Activated CD8-positive, alpha-beta memory T cell treated with anti-CD3 and anti-CD28 coated beads for 36 hours (primary cell): ENCODE measurements around the gene WWTR1. TPM values are rescaled to one million over a fixed set of nuclear protein-coding genes. Genes with fewer than 3 reads are reported as not detected.

ENCODE experiments used
- CTCF ChIA-PET: fragments of 350-600 bp; sonication (Branson Sonifier 250); formaldehyde crosslinking; loops from one replicate; lab custom pipeline; 2021; ENCODE audit warnings: antibody characterized with exemption; lab: Charles Lee
- POLR2A ChIA-PET: fragments of 350-600 bp; sonication (Branson Sonifier 250); formaldehyde crosslinking; loops from one replicate; lab custom pipeline; 2021; ENCODE audit warnings: antibody characterized with exemption; lab: Charles Lee
- total RNA-seq, 2 experiments: library from RNA; stranded (reverse); gene quantifications; one replicate each; pipeline ENCODE4 v1.2.3, GENCODE V29; 2021

Gene WWTR1
- total RNA-seq, 2 experiments from 2014 or later, result 1.2 to 1.7 TPM

- CTCF ChIA-PET, result interaction anchor here (0.6 kb wide), 1 partner anchor 603 kb away, joined by 3 read pairs; no protein-coding TSS in a partner anchor
- POLR2A ChIA-PET, result interaction anchor here (0.6 kb wide), 1 partner anchor 65 kb away, joined by 8 read pairs; no protein-coding TSS in a partner anchor
Measured at GRCh38 chr3:149495581-149496125, 162.2 kb downstream of the WWTR1 start.

GRCh38 chr3:149494759-149495580 lies 162.9 kb downstream of the WWTR1 start:
- CTCF ChIA-PET, result interaction anchor here (0.5 to 0.7 kb wide), 2 partner anchors 278 to 324 kb away, joined by 3 read pairs; no protein-coding TSS in a partner anchor
- POLR2A ChIA-PET, result no interaction called here

GRCh38 chr3:149494022-149494758 lies 163.6 kb downstream of the WWTR1 start:
- POLR2A ChIA-PET, result no interaction called here
- CTCF ChIA-PET, result interaction anchor here (0.5 to 0.7 kb wide), 3 partner anchors 29 to 323 kb away, joined by 3 read pairs; no protein-coding TSS in a partner anchor

DNA sequence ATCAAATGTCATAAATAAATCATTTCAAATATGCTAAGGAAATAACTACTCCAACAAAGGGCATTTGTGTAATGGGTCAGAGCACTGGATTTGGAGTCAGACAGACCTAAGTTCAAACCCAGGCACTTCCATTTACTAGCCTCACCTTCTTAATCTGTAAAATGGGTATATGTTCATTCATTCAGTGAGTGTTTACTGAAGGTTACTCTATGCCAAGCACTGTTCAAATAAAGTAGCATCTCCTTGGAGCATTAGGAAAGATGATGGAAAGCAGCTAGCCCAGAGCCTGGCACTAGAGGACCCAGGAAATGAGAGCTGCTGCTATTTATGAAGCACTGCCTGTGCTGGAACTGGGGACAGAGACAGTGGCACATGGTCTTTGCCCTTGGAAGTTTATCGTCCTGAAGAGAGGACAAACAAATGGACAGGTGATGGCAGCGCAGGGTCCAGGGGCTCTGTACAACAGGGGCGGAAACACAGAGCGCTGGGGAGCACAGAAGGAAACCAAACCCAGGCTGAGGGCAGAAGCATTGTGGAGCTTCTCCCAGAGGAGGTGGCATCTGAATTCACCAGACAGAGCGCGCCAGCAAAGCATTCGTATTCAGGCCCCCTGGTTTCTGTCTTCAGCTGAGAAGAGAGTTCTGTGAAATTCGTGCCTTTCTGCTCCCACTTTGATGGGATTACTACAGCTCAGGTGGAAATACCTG lies 164.4 kb downstream of the WWTR1 start:
- ChIA-PET CTCF (interaction anchor here (0.6 kb wide), 1 partner anchor 29 kb away, joined by 3 read pairs; no protein-coding TSS in a partner anchor), POLR2A (no interaction called here)

- ChIA-PET CTCF (interaction anchor here (1.5 kb wide), 1 partner anchor 318 kb away, joined by 3 read pairs; no protein-coding TSS in a partner anchor), POLR2A (no interaction called here)
Measured at GRCh38 chr3:149490260-149490971, 167.4 kb downstream of the WWTR1 start.

DNA sequence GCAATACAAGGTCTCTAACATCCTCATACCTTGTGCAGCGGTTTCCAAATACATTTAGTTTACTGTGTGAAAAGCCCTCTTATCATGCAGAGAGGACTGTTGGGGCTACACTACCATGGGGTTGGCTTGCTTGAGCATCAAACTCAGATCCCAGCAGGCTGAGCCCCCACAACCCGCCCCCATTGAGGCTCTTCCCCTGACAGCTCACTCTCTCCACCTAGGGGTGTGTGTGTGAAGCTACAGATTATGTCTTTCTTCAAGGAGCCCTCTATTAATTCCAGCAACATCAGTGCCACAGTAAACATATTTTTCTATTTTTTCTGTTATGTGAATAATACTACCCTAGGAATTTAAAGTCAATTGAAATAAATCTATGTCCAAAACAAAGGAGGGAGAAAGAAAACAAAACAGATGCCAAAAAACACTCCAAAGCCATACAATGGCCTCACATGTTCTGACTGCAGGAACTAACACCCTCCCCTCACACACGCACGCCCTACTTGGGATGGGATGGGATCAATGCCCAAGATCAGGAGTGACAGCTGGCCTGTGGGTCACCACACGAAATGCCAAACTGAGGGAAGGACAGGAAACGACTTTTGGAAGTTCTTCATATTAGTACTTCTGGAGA lies 168.7 kb downstream of the WWTR1 start:
- ChIA-PET CTCF (no interaction called here), POLR2A (no interaction called here)

DNA sequence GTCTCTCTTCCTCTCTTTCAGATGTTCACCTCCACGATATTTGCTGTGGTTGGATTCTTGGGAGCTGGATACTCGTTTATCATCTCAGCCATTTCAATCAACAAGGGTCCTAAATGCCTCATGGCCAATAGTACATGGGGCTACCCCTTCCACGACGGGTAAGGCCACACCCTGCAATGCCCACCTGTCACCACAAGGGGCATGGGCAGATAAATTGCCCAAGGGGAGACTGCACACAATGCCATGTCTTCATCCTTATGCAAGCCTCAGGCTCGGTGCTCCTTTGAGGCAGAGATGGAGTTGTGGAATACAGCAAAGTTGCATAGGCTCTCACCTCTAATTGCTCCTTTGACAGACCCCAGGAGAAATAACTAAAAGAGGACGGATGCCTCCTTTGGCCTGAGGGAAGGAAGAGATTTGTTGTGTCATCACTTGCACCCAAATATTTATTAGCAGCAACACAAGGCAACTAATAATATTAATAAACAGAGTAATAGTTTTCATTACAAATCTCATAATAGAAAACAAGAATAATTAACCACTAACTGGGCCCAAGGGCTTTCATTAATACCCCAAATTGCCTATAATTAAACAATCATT lies 170.1 kb downstream of the WWTR1 start:
- CTCF ChIA-PET, result no interaction called here
- POLR2A ChIA-PET, result interaction anchor here (0.6 kb wide), 1 partner anchor 81 kb away, joined by 6 read pairs; no protein-coding TSS in a partner anchor

DNA sequence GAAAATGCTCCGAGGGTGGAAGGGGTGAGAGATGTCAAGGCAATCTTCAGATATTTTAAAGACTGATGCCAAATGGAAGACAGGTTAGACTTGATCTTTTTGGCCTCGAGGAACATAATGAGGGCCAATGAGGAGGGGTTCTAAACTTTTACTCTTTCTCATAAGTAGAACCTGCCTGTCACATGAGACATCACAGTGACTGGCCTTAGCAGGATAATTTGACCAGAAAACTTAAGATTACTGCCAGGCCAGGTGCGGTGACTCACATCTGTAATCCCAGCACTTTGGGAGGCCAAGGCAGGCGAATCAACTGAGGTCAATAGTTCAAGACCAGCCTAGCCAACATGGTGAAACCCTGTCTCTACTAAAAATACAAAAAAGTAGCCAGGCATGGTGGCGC lies 171.1 kb downstream of the WWTR1 start:
- ChIA-PET CTCF (no interaction called here), POLR2A (no interaction called here)

GRCh38 chr3:149481491-149481890 lies 176.3 kb downstream of the WWTR1 start:
- CTCF ChIA-PET, result no interaction called here
- POLR2A ChIA-PET, result no interaction called here

- ChIA-PET POLR2A (no interaction called here), CTCF (interaction anchor here (1.0 kb wide), 1 partner anchor 28 kb away, joined by 4 read pairs; no protein-coding TSS in a partner anchor)
Measured at GRCh38 chr3:149481056-149481455, 176.8 kb downstream of the WWTR1 start.

GRCh38 chr3:149480326-149481017 lies 177.4 kb downstream of the WWTR1 start:
- ChIA-PET CTCF (interaction anchor here (1.0 kb wide), 1 partner anchor 29 kb away, joined by 4 read pairs; no protein-coding TSS in a partner anchor), POLR2A (no interaction called here)

DNA sequence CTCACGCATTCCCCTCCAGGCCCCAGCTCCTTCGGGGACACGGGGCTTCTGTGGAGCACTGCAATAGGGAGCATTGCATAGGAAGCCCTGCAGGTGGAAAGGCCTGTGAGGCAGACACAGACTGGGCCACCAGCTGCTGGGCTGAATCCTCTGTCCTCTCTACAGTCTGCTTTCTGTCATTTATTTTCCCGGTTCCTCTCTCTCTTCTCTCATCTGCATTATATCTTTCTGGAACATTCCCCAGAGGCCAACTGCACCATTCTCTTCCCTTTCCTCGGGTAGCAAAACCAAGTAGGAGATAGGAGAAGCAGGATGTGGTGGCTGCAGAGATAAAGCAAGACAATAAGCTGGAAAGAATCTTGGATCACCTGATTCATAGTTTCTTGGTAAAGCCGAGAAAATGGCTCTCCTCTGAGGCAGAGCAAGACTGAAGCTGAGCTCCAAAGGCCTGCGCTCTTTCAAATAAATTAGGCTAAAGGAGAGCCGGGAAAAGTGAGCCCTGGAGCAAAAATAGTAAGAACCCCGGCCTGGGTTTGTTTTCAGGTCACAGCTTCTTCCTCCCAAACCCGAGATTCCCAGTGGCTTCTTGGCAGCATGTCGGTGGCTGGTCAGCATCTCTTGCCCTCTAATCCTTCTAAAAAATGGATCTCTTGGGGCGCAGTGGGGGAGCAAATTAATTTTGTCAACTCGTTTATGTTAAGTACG lies 178.1 kb downstream of the WWTR1 start:
- CTCF ChIA-PET, result interaction anchor here (1.0 to 1.1 kb wide), 2 partner anchors 29 to 85 kb away, joined by 3 to 4 read pairs; no protein-coding TSS in a partner anchor
- POLR2A ChIA-PET, result no interaction called here

DNA sequence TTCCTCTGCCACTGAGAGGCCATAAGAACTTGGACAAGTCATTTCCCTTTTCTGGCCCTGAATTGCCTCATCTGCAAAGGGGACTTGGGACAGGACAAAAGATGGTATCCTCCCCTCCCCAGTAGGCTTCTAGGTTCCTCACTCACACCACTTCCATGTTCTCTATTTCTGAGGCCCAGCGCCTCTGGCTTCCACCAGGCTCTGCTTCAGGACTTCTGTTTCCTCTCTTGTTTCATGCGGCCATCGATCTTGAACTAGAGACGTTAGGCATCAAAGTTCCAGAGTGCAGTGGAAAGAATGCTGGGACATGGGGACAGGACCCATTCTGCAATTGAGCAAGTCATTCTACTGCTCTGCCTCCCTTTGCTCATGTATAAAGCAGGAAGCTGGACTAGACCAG lies 181.6 kb downstream of the WWTR1 start:
- CTCF ChIA-PET, result interaction anchor here (0.7 kb wide), 1 partner anchor 74 kb away, joined by 3 read pairs; no protein-coding TSS in a partner anchor
- POLR2A ChIA-PET, result no interaction called here

GRCh38 chr3:149475451-149476060 lies 182.3 kb downstream of the WWTR1 start:
- ChIA-PET POLR2A (no interaction called here), CTCF (no interaction called here)

GRCh38 chr3:149474250-149474817 lies 183.5 kb downstream of the WWTR1 start, which contains the start of gene TM4SF4:
Gene TM4SF4 (plus strand): TSS chr3:149474697. CDS start chr3:149474878, 181 bp downstream.
- ChIA-PET CTCF (no interaction called here), POLR2A (no interaction called here)
